Measurements from ENCODE around the gene GPR31.
"Not testable (repeated sequence)": the region's sequence is repeated elsewhere in the genome, so short reads cannot be mapped to it uniquely, and the experiment has no call there.

Gene GPR31

GRCh38 chr6:167167699-167168098 lies 9.9 kb upstream of the GPR31 start:
- not testable (repeated sequence) for H3K36me3 ChIP-seq (ENCODE audit: control insufficient read depth in 2 of 2, insufficient read depth in 2 of 2, low read length in 2 of 2); H3K27ac ChIP-seq (ENCODE audit: low read depth in 2 of 2, low read length in 2 of 2); H3K27me3 ChIP-seq (ENCODE audit: control insufficient read depth in 2 of 2, insufficient read depth in 2 of 2, low read length in 2 of 2); H3K9ac ChIP-seq (ENCODE audit: low read depth in 1 of 2, low read length in 2 of 2); H3K4me1 ChIP-seq (ENCODE audit: control insufficient read depth in 2 of 2, insufficient read depth in 2 of 2, low read length in 2 of 2); H3K4me3 ChIP-seq (ENCODE audit: low read length in 2 of 2); H3K9me3 ChIP-seq (ENCODE audit: control insufficient read depth in 2 of 2, low read length in 2 of 2)

- Histone ChIP-seq H3K27ac (ENCODE audit: low read depth in 2 of 2, low read length in 2 of 2) (no peak overlapping the region), H3K27me3 (ENCODE audit: control insufficient read depth in 2 of 2, insufficient read depth in 2 of 2, low read length in 2 of 2) (peaks cover 0 to 2% of the 10 kb centered on the region in 2 donors), H3K36me3 (ENCODE audit: control insufficient read depth in 2 of 2, insufficient read depth in 2 of 2, low read length in 2 of 2) (no peaks in the 10 kb centered on the region), H3K9ac (ENCODE audit: low read depth in 1 of 2, low read length in 2 of 2) (no peak overlapping the region), H3K9me3 (ENCODE audit: control insufficient read depth in 2 of 2, low read length in 2 of 2) (no peaks in the 10 kb centered on the region), H3K4me1 (ENCODE audit: control insufficient read depth in 2 of 2, insufficient read depth in 2 of 2, low read length in 2 of 2) (no peaks in the 10 kb centered on the region), H3K4me3 (ENCODE audit: low read length in 2 of 2) (no peak overlapping the region)
Observed at GRCh38 chr6:167165858-167166471, 8.2 kb upstream of the GPR31 start.

GRCh38 chr6:167164261-167164660 lies 6.5 kb upstream of the GPR31 start:
- Histone ChIP-seq H3K9me3 (ENCODE audit: control insufficient read depth in 2 of 2, low read length in 2 of 2) (no peaks in the 10 kb centered on the region), H3K4me3 (ENCODE audit: low read length in 2 of 2) (no peak overlapping the region), H3K4me1 (ENCODE audit: control insufficient read depth in 2 of 2, insufficient read depth in 2 of 2, low read length in 2 of 2) (no peaks in the 10 kb centered on the region), H3K9ac (ENCODE audit: low read depth in 1 of 2, low read length in 2 of 2) (no peak overlapping the region), H3K27ac (ENCODE audit: low read depth in 2 of 2, low read length in 2 of 2) (no peak overlapping the region), H3K36me3 (ENCODE audit: control insufficient read depth in 2 of 2, insufficient read depth in 2 of 2, low read length in 2 of 2) (no peaks in the 10 kb centered on the region), H3K27me3 (ENCODE audit: control insufficient read depth in 2 of 2, insufficient read depth in 2 of 2, low read length in 2 of 2) (peaks cover 0 to 2% of the 10 kb centered on the region in 2 donors)

GRCh38 chr6:167163476-167164011 lies 5.8 kb upstream of the GPR31 start:
- no peaks in the 10 kb centered on the region for H3K36me3 ChIP-seq (ENCODE audit: control insufficient read depth in 2 of 2, insufficient read depth in 2 of 2, low read length in 2 of 2)
- no peak overlapping the region for H3K9ac ChIP-seq (ENCODE audit: low read depth in 1 of 2, low read length in 2 of 2)
- H3K27ac ChIP-seq (ENCODE audit: low read depth in 2 of 2, low read length in 2 of 2) = no peak overlapping the region
- no peaks in the 10 kb centered on the region for H3K9me3 ChIP-seq (ENCODE audit: control insufficient read depth in 2 of 2, low read length in 2 of 2)
- no peaks in the 10 kb centered on the region for H3K4me1 ChIP-seq (ENCODE audit: control insufficient read depth in 2 of 2, insufficient read depth in 2 of 2, low read length in 2 of 2)
- no peak overlapping the region for H3K4me3 ChIP-seq (ENCODE audit: low read length in 2 of 2)
- H3K27me3 ChIP-seq (ENCODE audit: control insufficient read depth in 2 of 2, insufficient read depth in 2 of 2, low read length in 2 of 2) = peaks cover 0 to 2% of the 10 kb centered on the region in 2 donors

- Histone ChIP-seq H3K9me3 (ENCODE audit: control insufficient read depth in 2 of 2, low read length in 2 of 2) (no peaks in the 10 kb centered on the region), H3K4me3 (ENCODE audit: low read length in 2 of 2) (no peak overlapping the region), H3K27ac (ENCODE audit: low read depth in 2 of 2, low read length in 2 of 2) (no peak overlapping the region), H3K4me1 (ENCODE audit: control insufficient read depth in 2 of 2, insufficient read depth in 2 of 2, low read length in 2 of 2) (no peaks in the 10 kb centered on the region), H3K9ac (ENCODE audit: low read depth in 1 of 2, low read length in 2 of 2) (no peak overlapping the region), H3K27me3 (ENCODE audit: control insufficient read depth in 2 of 2, insufficient read depth in 2 of 2, low read length in 2 of 2) (peaks cover 0 to 2% of the 10 kb centered on the region in 2 donors), H3K36me3 (ENCODE audit: control insufficient read depth in 2 of 2, insufficient read depth in 2 of 2, low read length in 2 of 2) (no peaks in the 10 kb centered on the region)
Observed at GRCh38 chr6:167162591-167162990, 4.8 kb upstream of the GPR31 start.

GRCh38 chr6:167161851-167162467 lies 4.2 kb upstream of the GPR31 start:
- Histone ChIP-seq H3K36me3 (ENCODE audit: control insufficient read depth in 2 of 2, insufficient read depth in 2 of 2, low read length in 2 of 2) (no peaks in the 10 kb centered on the region), H3K27me3 (ENCODE audit: control insufficient read depth in 2 of 2, insufficient read depth in 2 of 2, low read length in 2 of 2) (peaks cover 0 to 2% of the 10 kb centered on the region in 2 donors), H3K4me3 (ENCODE audit: low read length in 2 of 2) (no peak overlapping the region), H3K4me1 (ENCODE audit: control insufficient read depth in 2 of 2, insufficient read depth in 2 of 2, low read length in 2 of 2) (no peaks in the 10 kb centered on the region), H3K9ac (ENCODE audit: low read depth in 1 of 2, low read length in 2 of 2) (no peak overlapping the region), H3K9me3 (ENCODE audit: control insufficient read depth in 2 of 2, low read length in 2 of 2) (no peaks in the 10 kb centered on the region), H3K27ac (ENCODE audit: low read depth in 2 of 2, low read length in 2 of 2) (no peak overlapping the region)

- no peak overlapping the region for H3K27ac ChIP-seq (ENCODE audit: low read depth in 2 of 2, low read length in 2 of 2)
- no peaks in the 10 kb centered on the region for H3K4me1 ChIP-seq (ENCODE audit: control insufficient read depth in 2 of 2, insufficient read depth in 2 of 2, low read length in 2 of 2)
- no peak overlapping the region for H3K9ac ChIP-seq (ENCODE audit: low read depth in 1 of 2, low read length in 2 of 2)
- no peaks in the 10 kb centered on the region for H3K9me3 ChIP-seq (ENCODE audit: control insufficient read depth in 2 of 2, low read length in 2 of 2)
- no peaks in the 10 kb centered on the region for H3K27me3 ChIP-seq (ENCODE audit: control insufficient read depth in 2 of 2, insufficient read depth in 2 of 2, low read length in 2 of 2)
- H3K36me3 ChIP-seq (ENCODE audit: control insufficient read depth in 2 of 2, insufficient read depth in 2 of 2, low read length in 2 of 2) = no peaks in the 10 kb centered on the region
- no peak overlapping the region for H3K4me3 ChIP-seq (ENCODE audit: low read length in 2 of 2)
Observed at GRCh38 chr6:167157414-167157813, 366 bp downstream of the GPR31 start.

- Histone ChIP-seq H3K27ac (ENCODE audit: low read depth in 2 of 2, low read length in 2 of 2) (no peak overlapping the region), H3K9me3 (ENCODE audit: control insufficient read depth in 2 of 2, low read length in 2 of 2) (no peaks in the 10 kb centered on the region), H3K4me3 (ENCODE audit: low read length in 2 of 2) (no peak overlapping the region), H3K9ac (ENCODE audit: low read depth in 1 of 2, low read length in 2 of 2) (no peak overlapping the region), H3K27me3 (ENCODE audit: control insufficient read depth in 2 of 2, insufficient read depth in 2 of 2, low read length in 2 of 2) (no peaks in the 10 kb centered on the region), H3K4me1 (ENCODE audit: control insufficient read depth in 2 of 2, insufficient read depth in 2 of 2, low read length in 2 of 2) (no peaks in the 10 kb centered on the region), H3K36me3 (ENCODE audit: control insufficient read depth in 2 of 2, insufficient read depth in 2 of 2, low read length in 2 of 2) (no peaks in the 10 kb centered on the region)
Observed at GRCh38 chr6:167154895-167155294, 2.9 kb downstream of the GPR31 start.

- no peaks in the 10 kb centered on the region for H3K36me3 ChIP-seq (ENCODE audit: control insufficient read depth in 2 of 2, insufficient read depth in 2 of 2, low read length in 2 of 2)
- H3K27ac ChIP-seq (ENCODE audit: low read depth in 2 of 2, low read length in 2 of 2) = no peak overlapping the region
- no peaks in the 10 kb centered on the region for H3K4me1 ChIP-seq (ENCODE audit: control insufficient read depth in 2 of 2, insufficient read depth in 2 of 2, low read length in 2 of 2)
- H3K4me3 ChIP-seq (ENCODE audit: low read length in 2 of 2) = no peak overlapping the region
- no peaks in the 10 kb centered on the region for H3K9me3 ChIP-seq (ENCODE audit: control insufficient read depth in 2 of 2, low read length in 2 of 2)
- H3K9ac ChIP-seq (ENCODE audit: low read depth in 1 of 2, low read length in 2 of 2) = no peak overlapping the region
- H3K27me3 ChIP-seq (ENCODE audit: control insufficient read depth in 2 of 2, insufficient read depth in 2 of 2, low read length in 2 of 2) = no peaks in the 10 kb centered on the region
Observed at GRCh38 chr6:167154291-167154690, 3.5 kb downstream of the GPR31 start.

- Histone ChIP-seq H3K4me3 (ENCODE audit: low read length in 2 of 2) (peak overlapping the region in 1 of 2 donors; percentile 63), H3K27me3 (ENCODE audit: control insufficient read depth in 2 of 2, insufficient read depth in 2 of 2, low read length in 2 of 2) (no peaks in the 10 kb centered on the region), H3K4me1 (ENCODE audit: control insufficient read depth in 2 of 2, insufficient read depth in 2 of 2, low read length in 2 of 2) (no peaks in the 10 kb centered on the region), H3K36me3 (ENCODE audit: control insufficient read depth in 2 of 2, insufficient read depth in 2 of 2, low read length in 2 of 2) (no peaks in the 10 kb centered on the region), H3K9me3 (ENCODE audit: control insufficient read depth in 2 of 2, low read length in 2 of 2) (no peaks in the 10 kb centered on the region), H3K9ac (ENCODE audit: low read depth in 1 of 2, low read length in 2 of 2) (no peak overlapping the region), H3K27ac (ENCODE audit: low read depth in 2 of 2, low read length in 2 of 2) (no peak overlapping the region)
Observed at GRCh38 chr6:167153521-167153959, 4.2 kb downstream of the GPR31 start.
